Endothelial cell (in vitro differentiated cells): ENCODE data around the gene NDST1. TPM values are rescaled to one million over a fixed set of nuclear protein-coding genes. Genes with fewer than 3 reads are reported as not detected.
A peak's percentile ranks its signal among the peaks of the same experiment; 100 is the strongest.

Experiments used
- DNase-seq: peaks from one replicate; pipeline ENCODE4 v3.0.0; 2021; ENCODE audit warnings: low spot score
- H3K27ac Mint-ChIP-seq: one replicate; pipeline ENCODE4 v1.8.0; 2021; ENCODE audit warnings: mixed read lengths, inconsistent platforms; ENCODE audit not compliant: unreplicated experiment
- H3K27me3 Mint-ChIP-seq: one replicate; pipeline ENCODE4 v1.8.0; 2021; ENCODE audit warnings: mild to moderate bottlenecking, moderate library complexity, mixed read lengths, inconsistent platforms; ENCODE audit not compliant: unreplicated experiment
- H3K36me3 Mint-ChIP-seq: one replicate; pipeline ENCODE4 v1.8.0; 2021; ENCODE audit warnings: mild to moderate bottlenecking, low read depth, mixed read lengths, inconsistent platforms; ENCODE audit not compliant: unreplicated experiment
- H3K4me1 Mint-ChIP-seq: one replicate; pipeline ENCODE4 v1.8.0; 2021; ENCODE audit warnings: mild to moderate bottlenecking, mixed read lengths, inconsistent platforms; ENCODE audit not compliant: unreplicated experiment
- H3K4me3 Mint-ChIP-seq: one replicate; pipeline ENCODE4 v1.8.0; 2021; ENCODE audit warnings: mild to moderate bottlenecking, mixed read lengths, inconsistent platforms; ENCODE audit not compliant: unreplicated experiment
- H3K9me3 Mint-ChIP-seq: one replicate; pipeline ENCODE4 v1.8.0; 2021; ENCODE audit warnings: mixed read lengths, inconsistent platforms; ENCODE audit not compliant: unreplicated experiment
- CTCF ChIP-seq: fragments of 200-600 bp; sonication (generic); IDR thresholded peaks from one replicate; pipeline ENCODE4 v1.5.0; 2021; ENCODE audit warnings: antibody characterized with exemption; ENCODE audit not compliant: unreplicated experiment
- total RNA-seq: library from RNA; stranded (reverse); fragmentation: NEBNext Ultra II Directional; extraction: Animal tissue kit (Norgen Biotek cat#: 25700); gene quantifications from one replicate; pipeline ENCODE4 v1.2.1, GENCODE V29; 2021; ENCODE audit not compliant: unreplicated experiment

Gene NDST1
- total RNA-seq, 1 donor from 2014 or later = 178 TPM

DNA sequence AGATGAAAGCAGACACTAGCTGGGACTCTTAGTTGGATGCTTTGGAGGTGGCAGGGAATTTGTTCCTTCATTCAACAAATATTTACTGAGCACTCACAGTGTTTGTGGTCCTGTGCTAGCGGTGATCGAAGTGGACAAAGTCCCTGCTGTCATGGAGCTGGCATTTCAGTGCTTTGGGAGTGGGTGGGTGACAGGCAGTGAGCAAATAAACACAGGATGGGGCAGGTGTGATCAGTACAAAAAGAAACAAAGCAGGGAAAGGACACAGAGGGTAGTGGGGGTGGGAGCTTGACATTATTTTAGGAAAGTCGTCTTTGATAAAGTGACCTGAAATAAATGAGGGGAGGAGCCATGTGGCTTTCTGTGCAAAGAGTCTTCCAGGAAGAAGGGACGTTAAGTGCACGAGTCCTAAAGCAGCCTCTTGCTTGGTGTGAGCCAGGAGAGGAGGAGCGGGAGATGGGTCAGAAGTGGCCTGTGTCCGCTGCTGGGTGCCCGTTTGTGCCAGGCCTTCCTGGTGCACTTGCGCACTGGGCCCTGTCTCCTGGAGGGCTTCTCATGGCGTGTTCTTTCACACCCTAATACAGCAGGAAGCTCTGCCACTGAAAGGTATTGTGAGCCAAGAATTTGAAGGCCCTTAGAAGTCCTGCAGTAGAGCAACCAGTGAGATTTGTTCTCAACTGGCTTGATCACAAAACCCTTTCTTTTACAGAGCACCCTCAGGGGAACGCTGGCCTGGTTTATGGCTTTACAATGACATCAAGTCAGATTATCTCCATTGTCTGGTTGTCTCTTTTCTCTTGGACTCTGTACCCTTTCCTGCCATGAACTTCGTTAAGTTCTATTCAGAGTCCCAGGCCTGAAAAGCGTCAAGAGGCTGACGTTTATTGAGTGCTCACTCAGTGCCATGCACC, 14.8 kb downstream of the NDST1 start:
- no peak for DNase-seq
- Mint-ChIP-seq H3K36me3 (peaks cover 41% of the 10 kb centered on the region), H3K27me3 (peaks cover 7% of the 10 kb centered on the region), H3K4me1 (peaks cover 35% of the 10 kb centered on the region), H3K9me3 (no peaks in the 10 kb centered on the region), H3K27ac (peak overlapping the region; percentile 9), H3K4me3 (peak overlapping the region; percentile 17)
- TF ChIP-seq CTCF = no peak

DNA sequence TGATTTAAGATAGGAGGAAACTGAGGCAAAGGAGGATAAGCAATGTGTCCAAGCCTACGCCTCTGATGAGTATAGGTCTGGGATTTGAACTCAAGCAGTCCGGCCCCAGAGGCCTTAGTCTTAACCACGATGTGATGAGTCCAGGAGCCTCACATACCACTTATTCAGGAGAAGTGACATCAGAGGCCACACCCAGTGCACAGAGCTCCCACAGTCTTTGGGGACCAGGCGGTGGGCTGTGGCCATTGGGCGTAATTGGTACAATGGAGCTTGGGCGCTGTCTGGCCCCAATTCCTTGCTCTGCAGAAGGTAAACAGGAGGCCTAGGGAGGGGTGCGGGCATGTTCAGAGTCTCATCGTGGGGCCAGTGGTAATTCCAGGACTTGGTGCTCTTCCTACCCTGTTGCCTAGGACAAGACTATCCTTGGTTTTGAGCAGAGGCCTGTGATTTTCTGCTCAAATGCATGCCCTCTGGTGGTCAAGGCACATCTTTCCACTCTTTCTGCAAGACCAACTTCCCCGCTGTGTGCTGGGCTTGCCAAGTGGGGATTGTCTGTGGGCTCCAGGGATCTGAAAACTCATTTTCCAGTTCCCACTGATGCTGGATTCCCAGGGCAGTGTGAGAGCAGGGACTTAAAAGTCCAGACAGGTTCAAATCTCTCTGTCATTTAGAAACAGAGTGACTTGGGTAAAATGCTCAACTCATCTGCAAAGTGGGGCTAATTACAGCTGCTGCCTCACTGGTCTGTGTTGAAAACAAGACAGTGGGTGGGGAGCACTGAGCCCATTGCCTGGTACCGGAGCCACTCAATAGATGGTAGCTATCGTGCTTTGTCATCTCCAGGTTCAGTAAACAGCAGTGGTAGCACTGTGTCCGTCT, 15.8 kb downstream of the NDST1 start:
- DNase-seq = peak; percentile 40
- Mint-ChIP-seq H3K9me3 (no peaks in the 10 kb centered on the region), H3K27me3 (peaks cover 7% of the 10 kb centered on the region), H3K27ac (no peak overlapping the region), H3K36me3 (peaks cover 45% of the 10 kb centered on the region), H3K4me1 (peaks cover 28% of the 10 kb centered on the region), H3K4me3 (no peak overlapping the region)
- TF ChIP-seq CTCF = peak; percentile 54

- Mint-ChIP-seq H3K4me3 (no peak overlapping the region), H3K27me3 (peaks cover 4% of the 10 kb centered on the region), H3K4me1 (peaks cover 23% of the 10 kb centered on the region), H3K9me3 (no peaks in the 10 kb centered on the region), H3K36me3 (peaks cover 40% of the 10 kb centered on the region), H3K27ac (no peak overlapping the region)
- no peak for DNase-seq
- TF ChIP-seq CTCF = no peak
These were observed 17.2 kb downstream of the NDST1 start for GRCh38 chr5:150525163-150525562.

GRCh38 chr5:150525781-150526180, 17.9 kb downstream of the NDST1 start:
- no peak for TF ChIP-seq CTCF
- H3K9me3 Mint-ChIP-seq = no peaks in the 10 kb centered on the region
- H3K27me3 Mint-ChIP-seq = peaks cover 4% of the 10 kb centered on the region
- no peak overlapping the region for H3K4me3 Mint-ChIP-seq
- peaks cover 21% of the 10 kb centered on the region for H3K4me1 Mint-ChIP-seq
- DNase-seq = no peak
- H3K27ac Mint-ChIP-seq = peak overlapping the region; percentile 8
- H3K36me3 Mint-ChIP-seq = peaks cover 34% of the 10 kb centered on the region
